Measurements from ENCODE around the gene ROPN1B.
"Not testable (repeated sequence)": the region's sequence is repeated elsewhere in the genome, so short reads cannot be mapped to it uniquely, and the experiment has no call there.

ROPN1B gene

DNA sequence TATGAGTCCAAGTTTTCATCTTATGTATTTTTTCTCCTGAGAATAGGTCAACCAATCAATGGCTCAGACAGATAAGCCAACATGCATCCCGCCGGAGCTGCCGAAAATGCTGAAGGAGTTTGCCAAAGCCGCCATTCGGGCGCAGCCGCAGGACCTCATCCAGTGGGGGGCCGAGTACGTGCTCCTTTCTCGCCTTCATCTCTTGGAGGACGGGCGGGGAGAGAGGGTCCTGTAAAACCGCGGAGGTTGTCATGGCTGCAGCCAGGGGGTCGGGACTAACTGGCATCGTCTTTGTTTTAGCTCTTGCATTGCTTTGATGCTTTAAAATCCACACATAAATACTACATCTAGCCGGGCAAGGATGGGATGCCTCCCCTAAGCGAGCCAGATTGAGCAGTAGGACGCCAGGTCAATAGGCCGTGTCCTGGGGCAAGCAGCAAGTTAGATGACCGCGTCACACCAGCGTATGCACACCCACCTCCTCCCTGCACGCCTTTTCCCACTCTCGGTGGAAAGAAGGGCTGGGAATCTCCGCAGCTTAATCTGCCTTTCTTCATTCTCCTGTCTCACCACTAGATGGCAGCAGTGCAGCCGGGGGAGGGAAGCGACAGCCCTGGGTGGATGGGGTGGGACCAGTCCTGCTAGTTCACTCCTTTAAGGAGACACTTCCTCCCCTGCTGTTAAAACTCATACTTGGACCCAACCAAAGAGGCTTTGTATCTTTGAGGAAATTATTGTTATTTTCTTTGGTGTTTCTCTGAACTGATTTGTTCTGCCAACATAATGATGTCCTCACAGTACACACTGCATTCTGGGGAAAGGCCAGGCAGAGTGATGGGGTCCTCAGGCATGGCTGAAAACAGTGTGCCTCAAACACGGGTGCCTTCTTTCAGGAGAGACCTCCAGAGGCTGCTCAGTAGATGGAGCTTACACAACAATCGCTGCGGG lies 3.3 kb downstream of the ROPN1B start:
- Histone ChIP-seq H3K27me3 (ENCODE audit: control insufficient read depth in 3 of 3, insufficient read depth in 3 of 3, low read depth in 1 of 3, low read length in 3 of 3) (peaks cover 0 to 36% (median 11%) of the 10 kb centered on the region in 3 experiments), H3K9ac (ENCODE audit: low read depth, low read length, poor library complexity) (peak overlapping the region; percentile 44), H3K4me3 (ENCODE audit: low read length in 2 of 2) (peak overlapping the region; percentile 54 to 80), H2AFZ (ENCODE audit: low read length) (peak overlapping the region; percentile 98), H3K4me2 (ENCODE audit: insufficient read depth, low read length, poor library complexity, severe bottlenecking) (peak overlapping the region; percentile 67), H3K14ac (ENCODE audit: low read length) (peak overlapping the region; percentile 25), H2BK15ac (ENCODE audit: low read length) (peak overlapping the region; percentile 27), H3K18ac (ENCODE audit: low read length) (peak overlapping the region; percentile 80)
- not testable (repeated sequence) for H3K4ac ChIP-seq (ENCODE audit: low read length); H4K8ac ChIP-seq (ENCODE audit: low read depth, low read length); H3K79me1 ChIP-seq (ENCODE audit: low read depth, low read length); H3K27ac ChIP-seq (replicated peaks; ENCODE audit: low read length); H2BK12ac ChIP-seq (ENCODE audit: low read length); H4K91ac ChIP-seq (ENCODE audit: low read depth, low read length, poor library complexity); H2AK5ac ChIP-seq (ENCODE audit: low read depth, low read length); H3K23ac ChIP-seq (ENCODE audit: low read depth, low read length, poor library complexity); H2BK5ac ChIP-seq (ENCODE audit: low read length); H2BK120ac ChIP-seq (ENCODE audit: low read depth, low read length); H3K4me1 ChIP-seq (ENCODE audit: control insufficient read depth in 2 of 2, insufficient read depth in 1 of 2, low read depth in 1 of 2, low read length in 2 of 2); H3K9me3 ChIP-seq (replicated peaks in 1 of 2; ENCODE audit: control insufficient read depth in 2 of 2, insufficient read depth in 1 of 2, low read depth in 1 of 2, low read length in 2 of 2); H3K36me3 ChIP-seq (replicated peaks in 1 of 2; ENCODE audit: control insufficient read depth in 2 of 2, insufficient read depth in 2 of 2, low read length in 2 of 2)
- peak; percentile 15 for DNase-seq (ENCODE audit: low spot score)
- no CpG with 5 or more reads among the region's 31 CpGs for WGBS, 2 donors (ENCODE audit: extremely low coverage in 2 of 2, insufficient read length in 2 of 2, insufficient replicate concordance in 1 of 2)

DNA sequence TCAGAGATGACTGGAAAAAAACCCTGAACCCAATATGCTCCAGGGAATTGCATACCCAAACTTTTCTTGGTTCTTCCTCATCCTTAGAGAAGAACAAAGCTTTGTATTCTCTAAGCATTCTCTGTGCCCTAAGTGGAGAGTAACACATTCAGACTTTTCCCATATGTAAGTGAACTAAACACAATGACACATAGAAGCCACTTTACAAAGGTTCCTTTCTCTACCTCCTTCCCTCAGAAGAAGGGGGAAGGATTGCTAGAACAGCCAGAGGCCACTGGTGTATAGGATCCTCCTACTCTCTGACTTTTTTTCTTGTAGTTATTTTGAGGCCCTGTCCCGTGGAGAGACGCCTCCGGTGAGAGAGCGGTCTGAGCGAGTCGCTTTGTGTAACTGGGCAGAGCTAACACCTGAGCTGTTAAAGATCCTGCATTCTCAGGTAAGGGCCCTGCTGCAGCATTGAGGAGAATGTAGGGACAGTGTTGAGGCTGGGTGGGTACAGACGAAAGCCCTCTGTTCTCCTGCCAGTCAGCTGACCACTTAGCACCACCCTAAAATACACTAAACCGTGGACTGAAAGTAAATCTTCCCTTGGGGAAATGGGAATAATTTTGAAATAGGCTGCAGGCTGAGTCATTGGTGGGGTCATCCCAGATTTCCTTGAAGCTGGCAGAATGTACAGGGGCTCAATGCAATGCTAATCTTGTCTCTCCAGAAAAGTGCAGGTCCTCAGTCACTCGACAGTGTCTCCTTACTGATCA lies 6.4 kb downstream of the ROPN1B start:
- not testable (repeated sequence) for H3K9me3 ChIP-seq (replicated peaks in 1 of 2; ENCODE audit: control insufficient read depth in 2 of 2, insufficient read depth in 1 of 2, low read depth in 1 of 2, low read length in 2 of 2); H3K4me3 ChIP-seq (ENCODE audit: low read length in 2 of 2); H3K9ac ChIP-seq (ENCODE audit: low read depth, low read length, poor library complexity); H3K18ac ChIP-seq (ENCODE audit: low read length); H3K4ac ChIP-seq (ENCODE audit: low read length); H2BK5ac ChIP-seq (ENCODE audit: low read length); H2BK12ac ChIP-seq (ENCODE audit: low read length); DNase-seq (ENCODE audit: low spot score); H3K79me1 ChIP-seq (ENCODE audit: low read depth, low read length); H3K4me1 ChIP-seq (ENCODE audit: control insufficient read depth in 2 of 2, insufficient read depth in 1 of 2, low read depth in 1 of 2, low read length in 2 of 2); H3K27ac ChIP-seq (replicated peaks; ENCODE audit: low read length); H4K91ac ChIP-seq (ENCODE audit: low read depth, low read length, poor library complexity); H2BK120ac ChIP-seq (ENCODE audit: low read depth, low read length); H2BK15ac ChIP-seq (ENCODE audit: low read length); H3K14ac ChIP-seq (ENCODE audit: low read length); H3K23ac ChIP-seq (ENCODE audit: low read depth, low read length, poor library complexity); H3K36me3 ChIP-seq (replicated peaks in 1 of 2; ENCODE audit: control insufficient read depth in 2 of 2, insufficient read depth in 2 of 2, low read length in 2 of 2); H2AFZ ChIP-seq (ENCODE audit: low read length); H4K8ac ChIP-seq (ENCODE audit: low read depth, low read length); H2AK5ac ChIP-seq (ENCODE audit: low read depth, low read length); H3K4me2 ChIP-seq (ENCODE audit: insufficient read depth, low read length, poor library complexity, severe bottlenecking)
- WGBS, 2 donors (ENCODE audit: extremely low coverage in 2 of 2, insufficient read length in 2 of 2, insufficient replicate concordance in 1 of 2): no CpG with 5 or more reads among the region's 9 CpGs
- peaks cover 0 to 19% (median 7%) of the 10 kb centered on the region in 3 experiments for H3K27me3 ChIP-seq (ENCODE audit: control insufficient read depth in 3 of 3, insufficient read depth in 3 of 3, low read depth in 1 of 3, low read length in 3 of 3)

DNA sequence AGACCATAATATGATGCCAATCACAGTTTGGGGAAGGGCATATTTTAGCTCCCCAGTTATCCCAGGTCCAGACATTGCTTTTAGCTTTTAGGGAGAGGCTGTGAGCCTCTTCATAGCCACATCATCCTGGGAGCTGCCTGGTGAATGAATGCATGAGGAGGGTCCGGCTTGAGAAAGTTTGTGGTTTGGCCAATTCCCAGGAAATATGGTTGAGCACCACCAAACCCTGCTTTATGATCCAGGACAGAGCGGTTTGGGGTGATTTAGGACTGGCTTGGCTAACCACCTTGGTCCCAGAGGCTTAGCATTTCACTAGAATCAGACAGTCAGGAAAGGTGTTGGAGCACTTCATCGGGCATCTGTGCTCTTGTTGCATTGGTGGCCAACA lies 7.0 kb downstream of the ROPN1B start:
- H3K23ac ChIP-seq (ENCODE audit: low read depth, low read length, poor library complexity); H3K4me2 ChIP-seq (ENCODE audit: insufficient read depth, low read length, poor library complexity, severe bottlenecking); H2AK5ac ChIP-seq (ENCODE audit: low read depth, low read length): not testable (repeated sequence)

DNA sequence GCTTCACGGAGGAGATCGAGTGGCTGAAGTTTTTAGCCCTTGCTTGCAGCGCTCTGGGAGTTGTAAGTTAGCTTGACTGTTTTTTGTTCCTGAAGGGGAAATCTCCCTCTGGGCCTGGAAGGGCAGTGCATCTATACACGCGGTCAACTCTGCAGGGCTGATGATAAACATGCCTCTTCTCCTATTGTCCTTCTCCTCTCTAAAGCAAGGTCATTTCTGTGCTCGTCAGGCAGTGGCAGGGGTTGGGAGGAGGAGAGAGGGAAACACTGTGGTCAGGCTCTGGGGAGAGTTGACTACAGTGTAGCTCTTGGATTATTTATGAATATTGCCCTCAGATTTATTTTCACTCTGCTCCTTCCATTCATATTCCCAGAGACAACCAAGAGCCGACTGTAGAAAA lies 8.1 kb downstream of the ROPN1B start:
- not testable (repeated sequence) for H3K36me3 ChIP-seq (replicated peaks in 1 of 2; ENCODE audit: control insufficient read depth in 2 of 2, insufficient read depth in 2 of 2, low read length in 2 of 2); H3K9me3 ChIP-seq (replicated peaks in 1 of 2; ENCODE audit: control insufficient read depth in 2 of 2, insufficient read depth in 1 of 2, low read depth in 1 of 2, low read length in 2 of 2); DNase-seq (ENCODE audit: low spot score); H3K9ac ChIP-seq (ENCODE audit: low read depth, low read length, poor library complexity); H3K27me3 ChIP-seq (ENCODE audit: control insufficient read depth in 3 of 3, insufficient read depth in 3 of 3, low read depth in 1 of 3, low read length in 3 of 3); H3K4me1 ChIP-seq (ENCODE audit: control insufficient read depth in 2 of 2, insufficient read depth in 1 of 2, low read depth in 1 of 2, low read length in 2 of 2); H3K14ac ChIP-seq (ENCODE audit: low read length); H3K27ac ChIP-seq (replicated peaks; ENCODE audit: low read length); H4K91ac ChIP-seq (ENCODE audit: low read depth, low read length, poor library complexity); H2BK12ac ChIP-seq (ENCODE audit: low read length); H2BK5ac ChIP-seq (ENCODE audit: low read length); H4K8ac ChIP-seq (ENCODE audit: low read depth, low read length); H2BK120ac ChIP-seq (ENCODE audit: low read depth, low read length); H3K23ac ChIP-seq (ENCODE audit: low read depth, low read length, poor library complexity); H2BK15ac ChIP-seq (ENCODE audit: low read length); H3K4ac ChIP-seq (ENCODE audit: low read length); H3K79me1 ChIP-seq (ENCODE audit: low read depth, low read length); H3K18ac ChIP-seq (ENCODE audit: low read length); H3K4me3 ChIP-seq (ENCODE audit: low read length in 2 of 2); H2AFZ ChIP-seq (ENCODE audit: low read length); H3K4me2 ChIP-seq (ENCODE audit: insufficient read depth, low read length, poor library complexity, severe bottlenecking); H2AK5ac ChIP-seq (ENCODE audit: low read depth, low read length)
- WGBS, 2 donors (ENCODE audit: extremely low coverage in 2 of 2, insufficient read length in 2 of 2, insufficient replicate concordance in 1 of 2): no CpG with 5 or more reads among the region's 7 CpGs

More for the DNA sequence above, 7.0 kb downstream of the ROPN1B start:
- H3K36me3 ChIP-seq (replicated peaks in 1 of 2; ENCODE audit: control insufficient read depth in 2 of 2, insufficient read depth in 2 of 2, low read length in 2 of 2); H3K14ac ChIP-seq (ENCODE audit: low read length); H2BK5ac ChIP-seq (ENCODE audit: low read length); H2BK120ac ChIP-seq (ENCODE audit: low read depth, low read length); DNase-seq (ENCODE audit: low spot score); H3K79me1 ChIP-seq (ENCODE audit: low read depth, low read length); H4K8ac ChIP-seq (ENCODE audit: low read depth, low read length); H3K4me3 ChIP-seq (ENCODE audit: low read length in 2 of 2); H3K18ac ChIP-seq (ENCODE audit: low read length); H3K9me3 ChIP-seq (replicated peaks in 1 of 2; ENCODE audit: control insufficient read depth in 2 of 2, insufficient read depth in 1 of 2, low read depth in 1 of 2, low read length in 2 of 2); H3K27ac ChIP-seq (replicated peaks; ENCODE audit: low read length); H2BK12ac ChIP-seq (ENCODE audit: low read length); H3K4me1 ChIP-seq (ENCODE audit: control insufficient read depth in 2 of 2, insufficient read depth in 1 of 2, low read depth in 1 of 2, low read length in 2 of 2); H2BK15ac ChIP-seq (ENCODE audit: low read length); H4K91ac ChIP-seq (ENCODE audit: low read depth, low read length, poor library complexity); H3K4ac ChIP-seq (ENCODE audit: low read length); H2AFZ ChIP-seq (ENCODE audit: low read length); H3K9ac ChIP-seq (ENCODE audit: low read depth, low read length, poor library complexity): not testable (repeated sequence)
- peaks cover 0 to 13% (median 5%) of the 10 kb centered on the region in 3 experiments for H3K27me3 ChIP-seq (ENCODE audit: control insufficient read depth in 3 of 3, insufficient read depth in 3 of 3, low read depth in 1 of 3, low read length in 3 of 3)
- no CpG with 5 or more reads among the region's 3 CpGs for WGBS, 2 donors (ENCODE audit: extremely low coverage in 2 of 2, insufficient read length in 2 of 2, insufficient replicate concordance in 1 of 2)
